Measurements from ENCODE around the gene TOB1. TPM values are rescaled to one million over a fixed set of nuclear protein-coding genes. Genes with fewer than 3 reads are reported as not detected.

Gene TOB1
- polyA plus RNA-seq, 2 donors: 32.7 to 52.9 TPM

- no peaks in the 10 kb centered on the region for H3K9me3 ChIP-seq (ENCODE audit: control insufficient read depth in 2 of 2, insufficient read depth in 1 of 2, low read depth in 1 of 2, low read length in 1 of 2)
- H3K27ac ChIP-seq (ENCODE audit: low read depth in 2 of 2, low read length in 1 of 2): no peak overlapping the region
- no peak overlapping the region for H3K4me3 ChIP-seq (ENCODE audit: low read depth in 1 of 2, low read length in 2 of 2)
- H3K27me3 ChIP-seq (ENCODE audit: control insufficient read depth in 1 of 2, insufficient read depth in 2 of 2, low read length in 2 of 2): no peaks in the 10 kb centered on the region
- H3K4me1 ChIP-seq (ENCODE audit: control insufficient read depth in 2 of 2, insufficient read depth in 2 of 2, low read length in 1 of 2): peaks cover 0 to 2% of the 10 kb centered on the region in 2 donors
- no peaks in the 10 kb centered on the region for H3K36me3 ChIP-seq (ENCODE audit: control insufficient read depth in 2 of 2, insufficient read depth in 2 of 2, low read length in 1 of 2)
Observed at GRCh38 chr17:50825188-50825587, 41.0 kb downstream of the TOB1 start.

- Histone ChIP-seq H3K9me3 (ENCODE audit: control insufficient read depth in 2 of 2, insufficient read depth in 1 of 2, low read depth in 1 of 2, low read length in 1 of 2) (no peaks in the 10 kb centered on the region), H3K27me3 (ENCODE audit: control insufficient read depth in 1 of 2, insufficient read depth in 2 of 2, low read length in 2 of 2) (no peaks in the 10 kb centered on the region), H3K4me1 (ENCODE audit: control insufficient read depth in 2 of 2, insufficient read depth in 2 of 2, low read length in 1 of 2) (peaks cover 0 to 2% of the 10 kb centered on the region in 2 donors), H3K27ac (ENCODE audit: low read depth in 2 of 2, low read length in 1 of 2) (no peak overlapping the region), H3K4me3 (ENCODE audit: low read depth in 1 of 2, low read length in 2 of 2) (no peak overlapping the region), H3K36me3 (ENCODE audit: control insufficient read depth in 2 of 2, insufficient read depth in 2 of 2, low read length in 1 of 2) (no peaks in the 10 kb centered on the region)
- WGBS, 2 donors: 90 to 94% methylated on average over 2 of the region's 2 CpGs
Observed at GRCh38 chr17:50824429-50824828, 41.7 kb downstream of the TOB1 start.

- H3K4me3 ChIP-seq (ENCODE audit: low read depth in 1 of 2, low read length in 2 of 2): no peak overlapping the region
- peaks cover 0 to 5% of the 10 kb centered on the region in 2 donors for H3K4me1 ChIP-seq (ENCODE audit: control insufficient read depth in 2 of 2, insufficient read depth in 2 of 2, low read length in 1 of 2)
- H3K27ac ChIP-seq (ENCODE audit: low read depth in 2 of 2, low read length in 1 of 2): no peak overlapping the region
- no peaks in the 10 kb centered on the region for H3K9me3 ChIP-seq (ENCODE audit: control insufficient read depth in 2 of 2, insufficient read depth in 1 of 2, low read depth in 1 of 2, low read length in 1 of 2)
- 92 to 95% methylated on average over 2 of the region's 2 CpGs for WGBS, 2 donors
- no peaks in the 10 kb centered on the region for H3K36me3 ChIP-seq (ENCODE audit: control insufficient read depth in 2 of 2, insufficient read depth in 2 of 2, low read length in 1 of 2)
- H3K27me3 ChIP-seq (ENCODE audit: control insufficient read depth in 1 of 2, insufficient read depth in 2 of 2, low read length in 2 of 2): no peaks in the 10 kb centered on the region
Observed at GRCh38 chr17:50822550-50822949, 43.6 kb downstream of the TOB1 start.

GRCh38 chr17:50820651-50821050 lies 45.5 kb downstream of the TOB1 start:
- WGBS, 2 donors: 86 to 91% methylated on average over 10 of the region's 10 CpGs
- H3K36me3 ChIP-seq (ENCODE audit: control insufficient read depth in 2 of 2, insufficient read depth in 2 of 2, low read length in 1 of 2): no peaks in the 10 kb centered on the region

GRCh38 chr17:50818921-50819657 lies 47.1 kb downstream of the TOB1 start:
- H3K36me3 ChIP-seq (ENCODE audit: control insufficient read depth in 2 of 2, insufficient read depth in 2 of 2, low read length in 1 of 2): no peaks in the 10 kb centered on the region
- H3K27me3 ChIP-seq (ENCODE audit: control insufficient read depth in 1 of 2, insufficient read depth in 2 of 2, low read length in 2 of 2): no peaks in the 10 kb centered on the region
- H3K9me3 ChIP-seq (ENCODE audit: control insufficient read depth in 2 of 2, insufficient read depth in 1 of 2, low read depth in 1 of 2, low read length in 1 of 2): no peaks in the 10 kb centered on the region
- no peak overlapping the region for H3K4me3 ChIP-seq (ENCODE audit: low read depth in 1 of 2, low read length in 2 of 2)
- peaks cover 0 to 12% of the 10 kb centered on the region in 2 donors for H3K4me1 ChIP-seq (ENCODE audit: control insufficient read depth in 2 of 2, insufficient read depth in 2 of 2, low read length in 1 of 2)
- no peak overlapping the region for H3K27ac ChIP-seq (ENCODE audit: low read depth in 2 of 2, low read length in 1 of 2)
- WGBS, 2 donors: 58 to 60% methylated on average over 6 of the region's 6 CpGs

More at GRCh38 chr17:50820651-50821050, 45.5 kb downstream of the TOB1 start:
- H3K27me3 ChIP-seq (ENCODE audit: control insufficient read depth in 1 of 2, insufficient read depth in 2 of 2, low read length in 2 of 2): no peaks in the 10 kb centered on the region
- H3K4me1 ChIP-seq (ENCODE audit: control insufficient read depth in 2 of 2, insufficient read depth in 2 of 2, low read length in 1 of 2): peaks cover 0 to 12% of the 10 kb centered on the region in 2 donors
- H3K9me3 ChIP-seq (ENCODE audit: control insufficient read depth in 2 of 2, insufficient read depth in 1 of 2, low read depth in 1 of 2, low read length in 1 of 2): no peaks in the 10 kb centered on the region
- no peak overlapping the region for H3K27ac ChIP-seq (ENCODE audit: low read depth in 2 of 2, low read length in 1 of 2)
- H3K4me3 ChIP-seq (ENCODE audit: low read depth in 1 of 2, low read length in 2 of 2): no peak overlapping the region

GRCh38 chr17:50818261-50818660 lies 47.9 kb downstream of the TOB1 start:
- WGBS, 2 donors: 70 to 81% methylated on average over 4 of the region's 4 CpGs
- H3K4me3 ChIP-seq (ENCODE audit: low read depth in 1 of 2, low read length in 2 of 2): no peak overlapping the region
- no peak overlapping the region for H3K27ac ChIP-seq (ENCODE audit: low read depth in 2 of 2, low read length in 1 of 2)
- H3K9me3 ChIP-seq (ENCODE audit: control insufficient read depth in 2 of 2, insufficient read depth in 1 of 2, low read depth in 1 of 2, low read length in 1 of 2): no peaks in the 10 kb centered on the region
- H3K4me1 ChIP-seq (ENCODE audit: control insufficient read depth in 2 of 2, insufficient read depth in 2 of 2, low read length in 1 of 2): peaks cover 0 to 12% of the 10 kb centered on the region in 2 donors
- no peaks in the 10 kb centered on the region for H3K36me3 ChIP-seq (ENCODE audit: control insufficient read depth in 2 of 2, insufficient read depth in 2 of 2, low read length in 1 of 2)
- no peaks in the 10 kb centered on the region for H3K27me3 ChIP-seq (ENCODE audit: control insufficient read depth in 1 of 2, insufficient read depth in 2 of 2, low read length in 2 of 2)

GRCh38 chr17:50817838-50818237 lies 48.3 kb downstream of the TOB1 start:
- peak overlapping the region; percentile 12 to 56 for H3K27ac ChIP-seq (ENCODE audit: low read depth in 2 of 2, low read length in 1 of 2)
- 36 to 53% methylated on average over 7 of the region's 7 CpGs for WGBS, 2 donors
- H3K9me3 ChIP-seq (ENCODE audit: control insufficient read depth in 2 of 2, insufficient read depth in 1 of 2, low read depth in 1 of 2, low read length in 1 of 2): no peaks in the 10 kb centered on the region
- peaks cover 0 to 12% of the 10 kb centered on the region in 2 donors for H3K4me1 ChIP-seq (ENCODE audit: control insufficient read depth in 2 of 2, insufficient read depth in 2 of 2, low read length in 1 of 2)
- H3K36me3 ChIP-seq (ENCODE audit: control insufficient read depth in 2 of 2, insufficient read depth in 2 of 2, low read length in 1 of 2): no peaks in the 10 kb centered on the region
- no peaks in the 10 kb centered on the region for H3K27me3 ChIP-seq (ENCODE audit: control insufficient read depth in 1 of 2, insufficient read depth in 2 of 2, low read length in 2 of 2)
- H3K4me3 ChIP-seq (ENCODE audit: low read depth in 1 of 2, low read length in 2 of 2): no peak overlapping the region

- H3K27ac ChIP-seq (ENCODE audit: low read depth in 2 of 2, low read length in 1 of 2): peak overlapping the region; percentile 12 to 56
- WGBS, 2 donors: 19 to 22% methylated on average over 27 of the region's 27 CpGs
- no peak overlapping the region for H3K4me3 ChIP-seq (ENCODE audit: low read depth in 1 of 2, low read length in 2 of 2)
Observed at GRCh38 chr17:50816771-50817751, 49.1 kb downstream of the TOB1 start.

GRCh38 chr17:50816271-50816670 lies 49.9 kb downstream of the TOB1 start:
- no peak overlapping the region for H3K4me3 ChIP-seq (ENCODE audit: low read depth in 1 of 2, low read length in 2 of 2)
- no peak overlapping the region for H3K27ac ChIP-seq (ENCODE audit: low read depth in 2 of 2, low read length in 1 of 2)
- no peaks in the 10 kb centered on the region for H3K27me3 ChIP-seq (ENCODE audit: control insufficient read depth in 1 of 2, insufficient read depth in 2 of 2, low read length in 2 of 2)
- peaks cover 0 to 12% of the 10 kb centered on the region in 2 donors for H3K4me1 ChIP-seq (ENCODE audit: control insufficient read depth in 2 of 2, insufficient read depth in 2 of 2, low read length in 1 of 2)
- H3K36me3 ChIP-seq (ENCODE audit: control insufficient read depth in 2 of 2, insufficient read depth in 2 of 2, low read length in 1 of 2): no peaks in the 10 kb centered on the region
- no peaks in the 10 kb centered on the region for H3K9me3 ChIP-seq (ENCODE audit: control insufficient read depth in 2 of 2, insufficient read depth in 1 of 2, low read depth in 1 of 2, low read length in 1 of 2)
- 85 to 87% methylated on average over 5 of the region's 5 CpGs for WGBS, 2 donors

More at GRCh38 chr17:50816771-50817751, 49.1 kb downstream of the TOB1 start:
- H3K4me1 ChIP-seq (ENCODE audit: control insufficient read depth in 2 of 2, insufficient read depth in 2 of 2, low read length in 1 of 2): peaks cover 0 to 12% of the 10 kb centered on the region in 2 donors
- H3K9me3 ChIP-seq (ENCODE audit: control insufficient read depth in 2 of 2, insufficient read depth in 1 of 2, low read depth in 1 of 2, low read length in 1 of 2): no peaks in the 10 kb centered on the region
- no peaks in the 10 kb centered on the region for H3K27me3 ChIP-seq (ENCODE audit: control insufficient read depth in 1 of 2, insufficient read depth in 2 of 2, low read length in 2 of 2)
- no peaks in the 10 kb centered on the region for H3K36me3 ChIP-seq (ENCODE audit: control insufficient read depth in 2 of 2, insufficient read depth in 2 of 2, low read length in 1 of 2)

Data from esophagus (tissue), 2 donors.